Measurements from ENCODE around the gene ANKRD44. TPM values are rescaled to one million over a fixed set of nuclear protein-coding genes. Genes with fewer than 3 reads are reported as not detected.
A peak's percentile ranks its signal among the peaks of the same experiment; 100 is the strongest.

ANKRD44 gene
- total RNA-seq, 2 donors from 2014 or later = 7.0 to 7.9 TPM

DNA sequence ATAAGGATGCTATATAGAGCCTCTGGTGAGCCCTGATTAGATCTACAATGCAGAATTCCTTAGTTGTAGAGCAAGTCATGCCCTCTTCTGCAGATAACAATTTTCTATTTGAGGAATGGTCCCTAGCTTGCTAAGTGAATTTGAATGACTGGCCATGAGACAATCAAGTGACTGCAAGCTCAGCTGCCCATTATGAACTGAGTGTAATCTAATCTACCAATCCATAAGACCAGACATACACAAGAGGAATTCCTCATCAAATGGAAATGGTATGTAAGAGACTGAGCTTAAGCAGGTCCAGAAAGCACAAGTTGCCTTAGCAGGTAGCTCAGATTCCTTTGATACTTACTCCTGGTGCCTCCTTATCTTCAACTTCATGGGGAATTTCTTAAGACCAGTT is 4.8 kb upstream of the ANKRD44 start:
- no peaks in the 10 kb centered on the region for H3K27me3 ChIP-seq
- H3K9me3 ChIP-seq = no peaks in the 10 kb centered on the region
- intact Hi-C loops (cut with DNase I) = no loop called here
- H3K27ac ChIP-seq = no peak overlapping the region
- TF ChIP-seq CTCF (IDR thresholded peaks at IDR 0.05) = no peak
- DNase-seq = no peak
- H3K4me1 ChIP-seq = no peaks in the 10 kb centered on the region
- no peak overlapping the region for H3K4me3 ChIP-seq
- H3K9ac ChIP-seq (ENCODE audit: low read depth in 2 of 2, low read length in 2 of 2) = no peak overlapping the region
- no peaks in the 10 kb centered on the region for H3K36me3 ChIP-seq

DNA sequence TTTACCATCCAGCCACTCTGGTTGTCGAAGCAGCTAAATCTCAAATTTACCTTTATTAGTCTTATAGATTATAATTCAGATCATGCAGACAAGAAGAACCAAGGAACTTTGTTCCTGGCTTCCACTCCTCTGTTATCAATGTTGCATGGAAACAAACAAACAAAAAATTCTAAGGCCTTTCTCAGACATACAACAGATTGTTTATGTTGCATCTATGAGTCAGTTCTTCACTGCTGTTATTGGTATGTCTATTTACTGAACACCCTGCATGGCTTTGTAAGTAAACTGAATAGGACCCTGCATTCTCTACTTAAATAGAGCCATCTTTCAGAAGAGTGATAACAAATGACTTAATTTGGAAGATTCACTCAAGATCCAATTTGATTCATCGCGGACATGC is 1.6 kb upstream of the ANKRD44 start:
- intact Hi-C loops (cut with DNase I) = loop anchor here (5.0 kb wide), 1 partner anchor 200 kb away; no protein-coding TSS in a partner anchor
- TF ChIP-seq CTCF (IDR thresholded peaks at IDR 0.05) = no peak
- no peaks in the 10 kb centered on the region for H3K4me1 ChIP-seq
- H3K4me3 ChIP-seq = no peak overlapping the region
- no peaks in the 10 kb centered on the region for H3K9me3 ChIP-seq
- no peaks in the 10 kb centered on the region for H3K36me3 ChIP-seq
- H3K27ac ChIP-seq = no peak overlapping the region
- H3K27me3 ChIP-seq = no peaks in the 10 kb centered on the region
- DNase-seq = no peak
- no peak overlapping the region for H3K9ac ChIP-seq (ENCODE audit: low read depth in 2 of 2, low read length in 2 of 2)

- H3K4me1 ChIP-seq = no peaks in the 10 kb centered on the region
- H3K4me3 ChIP-seq = peak overlapping the region; percentile 59
- H3K36me3 ChIP-seq = no peaks in the 10 kb centered on the region
- peak overlapping the region; percentile 49 for H3K27ac ChIP-seq
- no peak for TF ChIP-seq CTCF (IDR thresholded peaks at IDR 0.05)
- intact Hi-C loops (cut with DNase I) = loop anchor here (2.0 to 5.0 kb wide), 2 partner anchors 121 to 199 kb away; no protein-coding TSS in a partner anchor
- no peaks in the 10 kb centered on the region for H3K9me3 ChIP-seq
- DNase-seq = no peak
- no peaks in the 10 kb centered on the region for H3K27me3 ChIP-seq
- no peak overlapping the region for H3K9ac ChIP-seq (ENCODE audit: low read depth in 2 of 2, low read length in 2 of 2)
Observed at GRCh38 chr2:197311421-197312033, 947 bp upstream of the ANKRD44 start.

DNA sequence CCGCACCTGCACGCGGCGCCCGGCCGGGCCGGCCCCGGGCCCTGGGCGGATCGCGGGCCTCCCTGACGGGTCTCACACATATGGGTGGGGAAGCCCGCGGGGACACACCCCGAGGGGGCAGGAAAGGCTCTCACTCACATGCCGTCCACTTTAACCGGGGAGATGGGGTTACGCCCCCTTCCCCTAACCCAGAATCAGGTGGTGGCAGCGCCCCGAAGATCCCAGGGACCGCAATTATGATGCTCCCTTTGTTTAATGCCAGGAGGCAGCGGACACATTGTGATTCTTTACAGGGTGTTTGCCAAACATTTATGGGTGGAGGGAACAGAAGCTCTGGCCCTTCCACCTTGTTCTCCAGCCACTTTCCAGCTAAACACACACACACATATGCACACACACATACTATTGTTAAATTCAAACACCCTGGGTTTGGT is 424 bp upstream of the ANKRD44 start:
- Histone ChIP-seq H3K4me1 (no peaks in the 10 kb centered on the region), H3K9me3 (no peaks in the 10 kb centered on the region), H3K9ac (ENCODE audit: low read depth in 2 of 2, low read length in 2 of 2) (peak overlapping the region; percentile 64 to 76), H3K36me3 (no peaks in the 10 kb centered on the region), H3K27me3 (no peaks in the 10 kb centered on the region), H3K4me3 (peak overlapping the region; percentile 59), H3K27ac (peak overlapping the region; percentile 49)
- no peak for DNase-seq
- intact Hi-C loops (cut with DNase I) = loop anchor here (2.0 to 5.0 kb wide), 2 partner anchors 120 to 199 kb away; no protein-coding TSS in a partner anchor
- TF ChIP-seq CTCF (IDR thresholded peaks at IDR 0.05) = no peak

DNA sequence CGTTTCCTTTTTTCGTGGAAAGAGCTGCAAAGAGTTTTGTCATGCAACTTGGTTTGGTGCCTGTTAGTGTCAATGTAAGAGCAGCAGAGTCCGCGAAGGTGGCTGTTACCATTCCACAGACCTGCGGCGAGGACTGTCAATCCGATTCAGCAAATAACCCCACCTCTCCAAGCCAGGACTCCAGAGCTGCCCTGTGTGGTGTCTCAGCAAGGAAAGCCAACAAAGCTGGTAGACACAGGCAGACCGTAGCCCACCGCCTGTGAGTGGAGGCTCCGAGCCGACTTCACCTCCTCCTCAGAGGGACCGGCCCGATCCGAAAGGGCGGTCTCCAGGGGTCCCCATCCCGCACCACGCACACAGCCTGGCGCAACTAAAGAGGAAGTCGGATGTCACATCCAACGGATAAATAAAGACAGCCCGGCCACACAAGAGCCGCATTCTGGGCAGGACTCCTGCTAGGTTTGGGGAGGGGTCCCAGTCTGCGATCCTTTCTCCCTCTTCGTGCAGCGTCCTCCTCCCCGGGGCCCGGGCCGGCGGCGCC is 819 bp downstream of the ANKRD44 start:
- Histone ChIP-seq H3K36me3 (no peaks in the 10 kb centered on the region), H3K4me3 (peak overlapping the region; percentile 59), H3K27ac (peak overlapping the region; percentile 51), H3K27me3 (no peaks in the 10 kb centered on the region), H3K9me3 (no peaks in the 10 kb centered on the region), H3K4me1 (no peaks in the 10 kb centered on the region), H3K9ac (ENCODE audit: low read depth in 2 of 2, low read length in 2 of 2) (peak overlapping the region; percentile 56 to 72)
- TF ChIP-seq CTCF (IDR thresholded peaks at IDR 0.05) = no peak
- intact Hi-C loops (cut with DNase I) = loop anchor here (2.0 to 5.0 kb wide), 2 partner anchors 119 to 197 kb away; no protein-coding TSS in a partner anchor
- peak; percentile 41 for DNase-seq

All from colonic mucosa (tissue), 4 donors.